Measurements from ENCODE around the gene WDR90.

WDR90 gene

DNA sequence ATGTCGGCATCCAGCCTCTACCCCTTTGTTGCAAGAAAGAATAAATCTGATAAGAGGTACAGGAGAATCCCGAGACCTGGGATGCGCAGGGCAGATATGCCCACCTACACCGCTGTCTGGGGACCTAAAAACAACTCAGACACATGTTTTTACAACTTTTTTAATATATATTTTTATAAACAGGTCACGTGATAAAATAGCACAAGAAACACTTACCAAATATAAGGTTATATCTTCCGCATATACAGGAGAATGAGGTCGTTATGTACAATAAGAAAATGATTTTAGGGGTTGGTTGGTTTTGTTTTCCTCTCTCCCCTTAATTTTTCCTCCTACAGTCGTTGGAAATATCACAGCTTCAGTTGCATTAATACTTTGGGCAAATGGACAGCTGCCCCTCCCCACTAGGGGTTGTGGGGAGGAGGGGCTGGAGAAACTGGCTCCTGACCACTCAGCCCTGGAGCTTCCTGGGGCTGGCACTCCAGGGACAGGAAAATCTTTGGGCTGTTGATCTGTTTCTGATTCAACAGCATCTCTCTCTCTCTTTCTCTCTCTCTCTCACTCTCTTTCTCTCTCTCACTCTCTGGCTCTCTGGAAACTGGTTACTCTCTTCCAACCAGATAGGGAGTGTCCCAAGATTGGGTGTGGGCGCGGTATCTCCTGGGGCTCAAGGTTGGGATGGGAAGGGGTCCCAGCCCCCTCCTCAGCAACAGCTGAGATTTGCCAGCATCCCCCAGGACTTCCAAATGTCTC is 43.4 kb downstream of the WDR90 start:
- no peak for DNase-seq

DNA sequence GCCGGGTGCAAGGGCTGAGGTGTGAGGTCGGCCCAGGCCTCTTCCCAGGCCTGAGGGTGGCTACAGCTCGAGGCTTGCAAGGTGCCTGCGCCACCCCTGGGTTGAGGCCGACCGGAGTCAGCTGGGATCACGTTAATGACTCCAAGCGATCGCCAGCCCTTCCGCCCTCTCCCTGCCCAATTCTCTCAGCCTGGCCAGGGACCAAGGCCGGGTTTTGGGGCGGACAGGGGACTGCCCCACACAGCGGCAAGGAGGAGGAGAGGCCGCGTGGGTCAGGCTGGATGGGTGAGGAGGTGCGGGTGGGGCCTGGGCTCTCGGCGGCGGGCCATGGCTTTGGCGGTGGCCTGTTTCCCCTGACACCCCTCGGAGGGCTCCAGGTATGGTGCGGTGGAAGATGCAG is 44.2 kb downstream of the WDR90 start:
- DNase-seq = no peak

DNA sequence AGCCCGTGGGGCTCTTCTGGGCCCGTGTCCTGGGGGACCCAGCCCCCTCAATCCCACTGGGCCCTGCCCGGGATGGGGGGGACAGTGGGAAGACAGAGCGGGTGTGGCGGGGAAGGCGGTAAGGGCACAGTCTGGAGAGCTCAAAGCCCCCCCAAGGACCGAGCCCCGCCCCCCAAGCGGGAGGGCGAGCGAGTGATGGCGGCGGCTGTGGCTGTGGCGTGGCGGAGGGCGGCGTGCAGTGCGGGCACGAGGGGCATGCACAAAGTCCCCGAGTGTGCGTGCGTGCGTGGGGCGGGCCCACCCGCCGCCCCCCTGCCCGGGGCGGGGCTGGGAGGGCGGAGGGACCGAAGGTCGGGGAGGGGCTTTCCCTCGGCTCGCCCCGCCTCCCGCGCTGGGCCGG is 44.6 kb downstream of the WDR90 start:
- no peak for DNase-seq

DNA sequence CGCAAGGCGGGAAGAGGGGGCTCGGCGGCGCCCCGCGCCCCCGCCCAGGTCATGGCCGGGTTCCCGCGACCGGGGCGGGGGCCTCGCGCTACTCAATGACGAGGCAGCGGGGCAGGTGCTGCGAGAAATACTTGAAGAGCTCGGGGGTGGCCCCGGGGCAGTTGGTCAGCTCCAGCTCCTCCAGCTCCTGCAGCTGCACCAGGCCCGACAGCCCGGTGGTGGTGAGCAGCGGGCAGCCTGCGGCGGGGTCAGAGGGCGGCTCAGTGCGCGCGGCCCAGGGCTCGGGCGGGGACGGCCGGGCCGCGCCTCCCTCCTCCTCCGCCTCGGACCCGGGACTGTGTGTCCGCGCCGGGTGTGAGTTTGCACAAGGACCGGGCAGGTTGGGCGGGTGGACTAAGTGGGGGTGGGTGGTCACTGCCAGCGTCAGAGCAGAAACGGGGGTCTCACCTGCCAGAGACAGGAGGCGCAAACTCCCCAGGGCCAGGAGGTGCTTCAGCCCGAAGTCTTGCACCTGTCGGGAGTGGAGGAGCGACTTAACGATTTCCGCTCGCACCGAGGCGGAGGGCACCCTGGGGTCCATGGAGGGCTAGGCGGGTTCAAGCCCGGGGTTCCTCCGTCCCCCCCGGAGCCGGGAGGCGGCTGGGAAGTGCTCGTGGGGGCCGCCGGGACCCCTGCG is 45.2 kb downstream of the WDR90 start:
- DNase-seq = no peak

DNA sequence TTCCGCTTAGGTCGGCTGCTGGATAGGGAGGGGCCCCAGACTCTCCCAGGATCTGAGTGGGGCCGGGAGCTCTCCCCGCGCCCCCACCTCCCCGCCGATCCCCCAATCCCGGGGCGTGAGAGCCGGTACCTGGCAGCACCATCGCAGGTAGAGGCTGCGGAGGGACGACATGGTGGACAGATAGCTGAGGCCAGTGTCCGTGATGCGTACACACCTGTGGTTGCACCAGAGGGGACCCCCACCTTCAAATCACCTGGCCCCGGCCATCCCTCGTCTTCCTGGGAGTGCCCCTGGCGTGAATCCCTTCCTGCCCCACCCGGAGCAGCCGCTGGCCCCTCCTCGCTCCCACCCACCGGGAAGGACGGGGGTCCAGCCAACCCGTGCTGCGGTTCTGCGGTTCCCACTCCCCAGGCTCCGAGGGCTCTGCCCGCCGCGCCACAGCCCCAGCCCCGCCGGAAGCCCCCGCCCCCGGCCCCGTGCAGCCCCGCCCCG is 45.7 kb downstream of the WDR90 start:
- no peak for DNase-seq

DNA sequence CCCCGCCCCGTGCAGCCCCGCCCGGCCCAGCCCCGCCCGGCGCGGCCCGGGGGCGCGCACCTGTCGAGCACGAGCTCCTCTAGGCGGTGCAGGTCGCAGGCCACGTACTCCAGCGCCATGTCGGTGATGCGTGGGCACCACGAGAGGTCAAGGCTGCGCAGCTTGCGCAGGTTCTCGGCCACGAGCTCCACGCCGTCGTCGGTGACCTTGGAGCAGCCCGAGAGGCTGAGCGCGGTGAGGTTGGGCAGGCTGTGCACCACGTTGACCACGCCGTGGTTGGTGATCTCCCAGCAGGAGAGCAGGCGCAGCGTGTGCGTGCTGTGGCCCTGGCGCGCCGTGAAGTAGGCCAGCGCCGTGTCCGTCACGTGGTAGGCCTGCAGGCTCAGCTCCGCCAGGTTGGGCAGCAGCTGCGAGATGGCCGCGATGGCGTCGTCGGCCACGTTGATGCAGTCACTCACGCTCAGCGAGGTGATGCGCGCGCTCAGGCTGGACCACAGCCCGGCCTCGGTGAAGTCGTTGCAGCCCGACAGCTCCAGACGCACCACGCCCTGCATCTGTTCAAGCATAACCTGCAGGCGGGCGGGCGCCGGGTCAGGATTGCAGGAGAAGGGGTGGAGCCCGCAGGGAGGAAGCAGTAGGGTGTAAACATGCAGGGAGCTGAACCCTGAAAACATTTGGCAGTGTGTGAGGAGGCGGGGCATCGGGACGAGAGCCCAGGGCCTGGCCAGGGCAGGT is 46.4 kb downstream of the WDR90 start:
- no peak for DNase-seq

DNA sequence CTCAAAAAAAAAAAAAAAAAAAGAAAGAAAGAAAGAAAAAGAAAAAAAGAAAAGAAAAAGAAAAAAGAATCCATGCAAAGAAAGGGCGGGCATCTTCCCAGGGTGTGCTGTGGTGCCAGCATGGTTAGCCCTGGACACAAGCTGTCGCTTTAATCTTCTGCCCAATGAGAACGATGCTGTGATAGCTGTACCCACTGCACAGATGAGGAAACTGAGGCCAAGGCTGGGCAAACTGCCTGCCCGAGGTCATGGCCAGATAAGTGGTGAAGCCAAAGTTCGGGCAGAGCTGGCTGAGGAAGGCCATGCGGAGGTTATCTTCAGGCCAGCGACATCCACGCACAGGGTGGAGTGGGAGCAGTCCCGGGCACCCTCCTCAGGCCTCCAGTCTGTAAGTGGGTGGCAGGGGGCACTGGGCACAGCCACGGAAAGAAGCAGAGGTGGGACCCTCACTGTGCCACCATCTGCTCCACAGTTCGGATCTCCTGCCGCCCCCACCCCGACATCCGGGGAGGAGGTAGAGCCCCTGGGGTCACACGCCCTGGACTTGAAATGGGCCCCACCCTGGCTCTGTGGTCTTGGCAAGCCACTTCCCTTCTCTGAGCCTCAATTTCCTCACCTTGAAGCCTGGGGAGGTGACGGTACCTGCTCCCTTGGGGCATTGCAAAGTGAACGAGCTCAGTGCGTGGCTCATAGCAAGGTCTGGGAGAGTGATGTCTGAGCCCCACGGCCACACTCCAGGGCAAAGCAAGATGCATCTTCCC is 49.9 kb downstream of the WDR90 start:
- DNase-seq = no peak

DNA sequence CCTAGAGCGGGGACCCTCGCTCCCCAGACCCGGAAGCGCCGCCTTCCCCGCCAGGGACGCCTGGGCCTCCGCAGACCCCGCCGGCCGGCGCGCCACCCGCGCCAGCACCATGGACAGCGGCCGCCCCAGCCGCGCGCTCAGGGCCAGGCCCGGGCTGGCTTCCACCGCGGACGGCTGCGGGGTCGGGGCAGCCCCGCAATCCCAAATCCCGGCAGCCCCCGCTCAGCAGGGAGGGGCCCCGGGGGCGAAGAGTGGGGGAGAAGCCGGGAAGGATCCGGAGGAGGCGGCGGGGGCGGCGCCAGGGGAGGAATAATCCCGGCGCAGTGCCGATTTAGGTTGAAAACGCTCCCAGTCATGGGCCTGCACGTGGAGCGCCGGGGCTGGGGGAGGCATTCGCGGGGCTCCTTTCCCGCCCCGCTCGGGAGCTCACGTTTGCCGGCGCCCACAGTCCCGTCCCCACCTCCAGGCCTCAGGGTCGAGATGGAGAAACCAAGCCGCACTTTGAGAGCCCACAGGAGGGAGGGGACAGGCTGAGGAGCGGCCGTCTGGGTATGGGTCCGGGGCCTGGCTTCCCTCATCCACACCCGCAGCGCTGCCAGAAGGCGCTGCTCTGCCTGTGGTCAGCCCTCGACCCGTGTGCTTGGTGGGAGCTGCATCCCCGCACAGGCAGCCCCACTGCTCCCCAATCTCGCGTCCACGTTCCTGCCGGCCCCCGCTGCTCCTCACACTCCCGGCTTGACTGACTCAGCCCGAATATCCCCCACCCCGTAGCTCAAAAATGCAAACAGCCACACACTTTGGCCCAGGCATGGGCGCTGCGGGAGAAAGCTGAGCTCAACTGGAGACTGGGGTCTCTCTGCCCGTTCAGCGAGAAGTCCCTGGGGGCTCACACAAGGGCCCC is 51.8 kb downstream of the WDR90 start:
- DNase-seq = no peak

DNA sequence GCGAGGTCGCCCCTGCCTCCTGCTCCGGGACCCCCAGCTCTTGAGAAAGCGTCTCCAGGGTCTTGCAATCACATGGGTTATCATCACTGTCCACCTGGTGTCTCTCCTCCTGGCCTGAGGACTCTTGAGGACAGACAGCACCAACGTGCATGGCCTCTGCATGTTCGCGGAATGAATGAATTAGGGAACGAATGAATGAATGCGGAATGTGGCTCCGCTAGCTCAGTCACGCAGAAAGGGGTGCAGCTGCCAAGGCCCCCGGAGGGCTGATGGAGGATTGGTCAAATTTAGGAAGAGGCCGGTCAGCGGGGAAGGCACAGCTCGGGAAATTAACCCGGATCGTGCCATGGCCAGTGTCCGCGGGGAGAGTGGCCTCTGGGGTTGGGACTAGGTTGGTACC is 53.2 kb downstream of the WDR90 start:
- DNase-seq = no peak

DNA sequence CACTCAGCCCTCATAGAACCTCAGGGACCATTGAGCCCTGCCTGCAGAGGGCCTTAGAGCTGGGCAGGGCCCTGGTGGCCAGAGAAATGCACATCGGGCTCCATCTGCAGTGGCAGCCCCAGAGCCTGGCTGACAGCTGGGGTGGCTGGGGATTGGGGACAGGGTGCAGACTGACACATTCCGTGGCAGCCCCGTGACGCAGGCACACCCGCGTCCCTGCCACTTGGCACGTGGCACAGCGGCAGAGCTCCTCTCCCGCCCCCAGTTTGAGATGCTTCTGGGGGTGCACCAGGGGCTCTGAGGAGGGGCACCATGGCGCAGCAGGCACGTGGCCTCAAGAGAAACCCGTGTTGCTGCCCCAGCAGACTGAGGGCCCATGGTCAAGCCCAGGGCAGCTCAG is 54.2 kb downstream of the WDR90 start:
- DNase-seq = no peak

DNA sequence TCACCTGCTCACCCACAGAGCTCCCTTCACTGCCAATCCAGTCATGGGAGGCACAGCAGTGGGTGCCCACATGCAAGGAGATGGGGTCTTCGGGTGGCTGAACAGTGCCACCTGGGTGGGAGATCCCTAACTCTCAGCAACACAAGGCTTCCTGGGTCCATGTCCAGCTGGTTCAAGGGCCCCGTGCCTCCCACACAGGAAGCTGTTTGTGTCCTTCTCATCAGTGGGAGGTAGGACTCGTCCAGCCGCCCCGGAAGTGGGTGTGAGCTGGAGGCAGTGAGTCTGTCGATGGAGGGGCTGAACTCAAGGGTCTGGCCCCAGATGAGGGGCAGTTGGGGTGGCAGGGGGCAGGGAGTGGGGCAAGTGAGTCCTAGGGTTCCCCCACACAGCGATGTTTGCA is 54.9 kb downstream of the WDR90 start:
- no peak for DNase-seq

DNA sequence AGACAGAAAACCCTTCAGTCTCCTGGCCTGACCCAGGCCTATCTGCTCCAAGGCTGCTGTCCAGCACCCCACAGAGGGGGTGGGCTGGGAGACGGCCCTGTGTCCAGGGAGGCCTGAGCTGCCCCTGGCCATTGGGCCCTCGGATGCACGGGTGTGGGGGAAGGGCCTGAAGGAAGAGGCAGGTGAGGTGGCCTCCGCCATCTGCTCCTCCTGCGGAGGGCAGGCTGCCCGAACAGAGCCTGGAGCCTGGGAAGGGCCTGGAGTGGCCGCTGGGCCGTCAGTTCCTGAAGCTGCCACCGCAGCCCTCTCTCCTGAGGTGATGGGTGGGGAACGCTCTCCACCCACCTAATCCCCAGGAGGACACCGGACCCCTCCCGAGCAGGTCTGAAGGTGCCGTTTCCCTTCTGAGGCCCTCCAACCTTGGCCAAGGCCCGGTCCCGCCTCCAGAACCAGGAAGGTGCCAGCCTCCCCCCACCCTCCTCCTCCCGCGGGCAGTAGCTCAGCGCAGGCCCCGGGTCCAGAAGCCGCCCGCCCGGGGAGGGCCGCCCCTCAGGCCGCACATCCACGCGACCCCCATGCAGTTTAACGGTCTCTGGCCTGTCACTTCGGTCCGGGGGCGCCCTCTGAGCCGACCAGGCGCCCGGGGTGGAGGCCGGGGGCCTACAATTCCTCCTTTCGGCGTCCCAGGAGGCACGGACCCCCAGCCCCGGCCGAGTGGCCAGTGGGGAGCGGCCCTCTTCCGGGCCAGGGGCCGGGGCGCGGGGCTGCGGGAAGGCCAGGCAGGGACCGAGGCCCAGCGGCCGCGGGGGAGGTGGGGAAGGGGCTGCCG is 55.6 kb downstream of the WDR90 start:
- DNase-seq = no peak

DNA sequence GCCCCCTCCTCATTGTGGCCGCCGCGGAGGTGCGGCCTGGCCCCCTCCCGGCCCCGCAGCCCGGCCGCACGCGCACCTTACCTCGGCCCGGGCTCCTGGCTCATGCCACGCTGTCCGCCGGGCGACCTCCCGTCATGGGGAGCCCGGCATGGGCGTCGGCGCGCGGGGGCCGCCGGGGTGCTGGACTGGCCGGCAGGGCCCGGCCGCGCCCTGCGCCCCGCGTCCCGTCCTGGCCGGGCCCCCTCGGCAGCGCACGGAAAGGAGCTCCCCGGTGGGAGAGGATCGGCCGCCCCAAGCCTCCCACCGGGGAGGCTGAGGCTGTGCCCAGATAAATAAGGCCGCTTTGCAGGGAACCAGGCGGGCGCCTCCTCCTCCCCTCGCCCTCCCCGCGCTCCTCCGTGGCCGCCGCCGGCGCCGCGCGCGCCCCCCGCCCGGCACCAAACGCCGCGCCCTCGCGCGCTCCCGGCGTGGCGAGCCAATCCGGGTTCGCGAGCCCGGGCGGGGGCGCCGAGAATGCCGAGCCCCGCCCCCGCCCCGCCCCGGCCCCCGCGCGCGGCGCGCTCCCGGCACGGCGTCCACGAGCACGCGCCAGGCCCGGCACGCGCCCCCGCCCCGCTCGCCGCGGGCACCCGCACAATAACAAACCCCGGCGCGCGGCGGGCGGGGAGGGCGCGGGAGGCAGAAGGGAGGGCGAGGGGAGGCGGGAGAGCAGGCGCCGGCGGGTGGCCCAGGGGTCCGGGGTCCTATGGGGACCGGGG is 56.4 kb downstream of the WDR90 start, which contains the start of gene FBXL16:
Gene FBXL16 (minus strand): TSS at position 371 of the 758 bp plus-strand sequence. CDS start 8,396 bp downstream, outside the sequence.
- no peak for DNase-seq

DNA sequence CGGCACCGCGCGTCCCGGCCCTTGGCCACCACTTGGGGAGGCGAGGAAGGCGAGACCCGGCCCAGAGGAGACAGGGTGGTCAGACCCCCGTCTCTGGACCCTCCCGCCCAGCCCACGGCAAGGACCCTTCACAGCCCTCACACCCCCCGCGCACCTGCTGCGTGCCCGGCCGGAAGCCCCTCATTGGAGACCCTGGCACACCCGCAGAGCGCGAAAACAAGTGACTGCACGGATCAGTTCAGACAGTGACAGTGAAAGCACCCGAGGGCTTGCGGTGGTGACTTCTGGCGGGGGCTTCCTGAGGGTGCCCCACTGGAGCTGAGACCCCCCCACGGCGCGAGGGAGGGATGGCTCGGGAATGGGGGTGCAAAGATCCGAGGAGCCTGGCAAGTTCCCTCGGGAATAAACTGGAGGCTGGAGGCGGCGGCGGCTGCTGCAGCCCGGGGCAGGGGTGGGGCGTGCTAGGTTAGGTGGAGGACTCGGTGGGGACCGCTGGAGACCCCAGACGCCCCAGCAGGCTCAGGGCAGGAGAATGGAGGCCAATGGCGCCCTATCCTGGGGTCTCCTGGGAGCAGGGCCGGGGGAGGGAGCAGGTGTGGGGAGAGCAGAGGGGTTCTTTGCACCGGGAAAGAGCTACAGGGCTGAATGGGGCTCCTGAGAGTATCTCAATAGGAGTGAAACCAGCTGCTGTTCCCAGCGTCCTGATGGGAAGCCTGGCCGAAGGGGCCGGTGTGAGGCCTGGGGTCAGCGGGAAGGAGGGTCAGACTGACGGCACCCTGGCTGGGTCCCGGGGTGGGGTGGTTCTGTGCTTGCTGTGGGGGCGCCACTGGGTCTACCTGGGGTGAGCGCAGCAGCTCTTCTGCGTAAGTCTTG is 57.3 kb downstream of the WDR90 start:
- no peak for DNase-seq

DNA sequence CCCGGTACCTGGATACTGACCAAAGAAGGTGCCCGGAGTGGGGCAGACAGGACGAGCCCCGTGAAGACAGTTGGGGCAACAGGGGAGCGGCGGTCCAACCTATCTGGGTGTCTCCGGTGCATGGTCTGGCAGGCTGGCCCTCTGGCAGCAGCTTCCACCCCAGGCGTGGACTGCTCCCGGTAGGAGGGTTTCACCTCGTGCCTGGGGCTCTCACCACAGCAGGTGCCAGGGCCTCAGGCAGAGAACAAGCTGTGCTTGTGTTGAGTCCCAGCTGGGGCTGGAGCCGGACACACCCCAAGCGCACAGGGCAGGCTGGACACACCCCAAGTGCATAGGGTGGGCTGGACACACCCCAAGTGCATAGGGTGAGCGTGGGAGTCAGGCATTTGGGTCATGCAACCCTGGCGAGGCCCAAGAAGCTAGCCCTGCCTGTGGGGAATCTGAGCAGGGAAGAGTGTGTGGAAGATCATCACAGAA is 57.9 kb downstream of the WDR90 start:
- no peak for DNase-seq

DNA sequence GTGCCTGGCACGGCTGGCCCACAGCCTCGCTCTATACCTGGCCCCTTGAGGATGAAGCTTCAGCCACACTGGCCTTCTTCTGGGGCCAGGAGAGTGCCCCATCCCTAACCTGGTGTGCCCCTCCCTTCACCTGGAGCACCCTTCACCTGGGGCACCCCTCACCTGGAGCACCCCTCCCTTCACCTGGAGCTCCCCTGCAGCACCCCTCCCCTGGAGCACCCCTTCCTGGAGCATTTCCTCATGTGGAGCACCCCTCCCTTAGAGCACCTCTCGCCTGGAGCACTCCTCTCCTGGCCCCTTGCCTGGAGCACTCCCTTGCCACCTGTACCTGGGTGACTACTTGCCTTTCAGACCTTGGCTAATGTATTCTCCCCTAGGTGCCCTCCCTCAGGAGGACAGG is 58.9 kb downstream of the WDR90 start:
- no peak for DNase-seq

DNA sequence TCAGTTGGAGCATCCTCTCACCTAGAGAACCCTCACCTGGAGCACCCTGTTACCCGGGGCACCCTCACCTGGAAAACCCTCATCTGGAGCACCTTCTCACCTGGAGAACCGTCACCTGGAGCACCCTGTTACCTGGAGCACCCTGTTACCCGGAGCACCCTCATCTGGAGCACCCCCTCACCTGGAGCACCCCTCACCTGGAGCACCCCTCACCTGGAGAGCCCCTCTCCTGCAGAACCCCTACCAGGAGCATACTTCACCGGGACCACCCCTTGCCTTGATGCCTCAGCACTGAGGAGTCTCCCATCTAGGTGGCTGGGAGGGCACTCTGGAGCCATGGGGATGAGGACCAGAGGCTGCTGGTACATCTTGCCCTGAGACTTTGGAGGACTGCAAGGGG is 59.8 kb downstream of the WDR90 start:
- DNase-seq = no peak
